ENCODE results near the gene PFN1.

Gene PFN1

DNA sequence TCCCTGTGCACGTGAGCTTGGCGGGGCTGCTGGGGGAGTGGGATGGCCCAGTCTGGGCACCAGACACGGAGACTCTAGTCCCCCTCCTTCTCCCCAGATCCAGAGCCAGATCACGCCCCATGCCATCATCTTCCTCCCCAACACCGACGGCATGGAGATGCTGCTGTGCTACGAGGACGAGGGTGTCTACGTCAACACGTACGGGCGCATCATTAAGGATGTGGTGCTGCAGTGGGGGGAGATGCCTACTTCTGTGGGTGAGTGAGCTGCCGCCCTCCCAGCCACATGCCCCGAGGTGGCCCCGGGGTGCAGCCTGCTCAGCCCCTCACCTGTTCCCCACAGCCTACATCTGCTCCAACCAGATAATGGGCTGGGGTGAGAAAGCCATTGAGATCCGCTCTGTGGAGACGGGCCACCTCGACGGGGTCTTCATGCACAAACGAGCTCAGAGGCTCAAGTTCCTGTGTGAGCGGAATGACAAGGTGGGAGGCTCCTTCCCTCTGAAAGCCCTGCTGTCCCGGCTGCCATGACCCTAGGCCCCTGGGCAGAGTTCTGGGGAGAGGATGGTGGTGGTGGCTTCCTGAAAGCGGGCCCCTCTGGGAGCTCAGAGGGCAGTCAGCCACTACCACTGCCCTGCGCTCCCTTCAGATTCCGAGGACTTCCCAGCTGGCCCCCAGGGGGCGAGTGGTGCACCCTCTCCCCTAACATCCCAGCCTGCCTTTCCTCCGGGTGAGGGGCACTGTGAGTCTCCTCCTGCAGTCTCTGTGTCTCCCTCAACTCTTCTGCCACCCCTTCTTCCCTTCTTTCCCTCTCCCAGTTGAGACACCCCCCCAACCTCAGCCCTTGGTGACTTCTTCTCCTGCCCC, 51.8 kb downstream of the PFN1 start:
- no peak for DNase-seq (ENCODE audit: low spot score)

DNA sequence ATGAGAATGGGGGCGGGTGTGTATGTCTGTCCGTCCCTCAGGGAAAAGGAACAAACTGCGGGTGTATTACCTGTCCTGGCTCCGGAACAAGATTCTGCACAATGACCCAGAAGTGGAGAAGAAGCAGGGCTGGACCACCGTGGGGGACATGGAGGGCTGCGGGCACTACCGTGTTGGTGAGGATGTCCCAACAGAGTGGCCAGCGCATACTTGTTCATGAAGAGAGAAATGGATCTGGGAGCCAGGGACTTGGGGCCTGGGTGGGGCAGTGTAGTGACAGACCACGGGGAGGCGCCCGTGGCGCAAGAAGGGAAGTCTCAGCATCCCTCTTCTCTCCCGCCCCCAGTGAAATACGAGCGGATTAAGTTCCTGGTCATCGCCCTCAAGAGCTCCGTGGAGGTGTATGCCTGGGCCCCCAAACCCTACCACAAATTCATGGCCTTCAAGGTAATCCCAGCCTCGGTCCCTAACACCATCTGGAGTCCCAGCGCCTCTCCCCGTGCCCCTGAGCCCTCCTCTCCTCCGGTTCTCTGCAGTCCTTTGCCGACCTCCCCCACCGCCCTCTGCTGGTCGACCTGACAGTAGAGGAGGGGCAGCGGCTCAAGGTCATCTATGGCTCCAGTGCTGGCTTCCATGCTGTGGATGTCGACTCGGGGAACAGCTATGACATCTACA, 52.5 kb downstream of the PFN1 start:
- DNase-seq (ENCODE audit: low spot score) = no peak

Measured in SW480 (cell line).